Endodermal cell (in vitro differentiated cells): ENCODE data around the gene TFG. TPM values are rescaled to one million over a fixed set of nuclear protein-coding genes. Genes with fewer than 3 reads are reported as not detected.
"Not testable (repeated sequence)": the region's sequence is repeated elsewhere in the genome, so short reads cannot be mapped to it uniquely, and the experiment has no call there.

Experiments
- DNase-seq: peaks from one replicate; pipeline ENCODE4 v3.0.0-alpha.2; 2017
- H3K27ac ChIP-seq: 2 replicates; pipeline ENCODE4 v1.5.1; 2013; ENCODE audit warnings: mild to moderate bottlenecking, low read depth, low read length, moderate library complexity
- H3K27me3 ChIP-seq: 2 replicates; pipeline ENCODE4 v1.6.1; 2013; ENCODE audit warnings: mild to moderate bottlenecking, low read length, moderate library complexity; ENCODE audit not compliant: insufficient read depth, control insufficient read depth, poor library complexity, severe bottlenecking
- H3K36me3 ChIP-seq: 2 replicates; pipeline ENCODE4 v1.7.0; 2013; ENCODE audit warnings: mild to moderate bottlenecking, low read length, moderate library complexity; ENCODE audit not compliant: control insufficient read depth, insufficient read depth
- H3K4me1 ChIP-seq: one replicate; pipeline ENCODE4 v1.7.0; 2013; ENCODE audit warnings: low read length; ENCODE audit not compliant: control insufficient read depth, insufficient read depth
- H3K4me3 ChIP-seq: 2 replicates; pipeline ENCODE4 v1.5.1; 2013; ENCODE audit warnings: mild to moderate bottlenecking, low read length, moderate library complexity
- H3K9ac ChIP-seq: 2 replicates; pipeline ENCODE4 v1.6.1; 2013; ENCODE audit warnings: mild to moderate bottlenecking, low read length, moderate library complexity; ENCODE audit not compliant: poor library complexity, severe bottlenecking; ENCODE audit errors: extremely low read depth
- H3K9me3 ChIP-seq: 2 replicates; pipeline ENCODE4 v1.6.1; 2013; ENCODE audit warnings: mild to moderate bottlenecking, low read length, moderate library complexity; ENCODE audit not compliant: control insufficient read depth
- H3K27ac Mint-ChIP-seq: 2 replicates; pipeline ENCODE4 v1.8.0; 2020; ENCODE audit warnings: mixed read lengths
- H3K27me3 Mint-ChIP-seq: 2 replicates; pipeline ENCODE4 v1.8.0; 2021; ENCODE audit warnings: mild to moderate bottlenecking, mixed read lengths; ENCODE audit not compliant: insufficient read depth
- H3K36me3 Mint-ChIP-seq: 2 replicates; pipeline ENCODE4 v1.8.0; 2020; ENCODE audit warnings: low read depth, mixed read lengths
- H3K4me1 Mint-ChIP-seq: 2 replicates; pipeline ENCODE4 v1.8.0; 2020; ENCODE audit warnings: mixed read lengths
- H3K4me3 Mint-ChIP-seq: 2 replicates; pipeline ENCODE4 v1.8.0; 2020; ENCODE audit warnings: mild to moderate bottlenecking, moderate library complexity, mixed read lengths
- H3K9me3 Mint-ChIP-seq: 2 replicates; pipeline ENCODE4 v1.8.0; 2020; ENCODE audit warnings: mild to moderate bottlenecking, mixed read lengths
- WGBS, 2 experiments: methylation state at CpG; one replicate each; pipeline versions ENCODE4 v1.1.5 to v1.1.7; 2013; ENCODE audit warnings: missing lambda C conversion rate in 2 of 2, mixed read lengths in 1 of 2; ENCODE audit not compliant: insufficient coverage in 1 of 2, insufficient read length in 1 of 2; 5-methylcytosine and 5-hydroxymethylcytosine counted together
- long read RNA-seq, 4 experiments: library from polyadenylated mRNA in 2 of 4; library from RNA in 1 of 4; library from capped mRNA in 1 of 4; stranded (forward) in 3 of 4; unstranded in 1 of 4; transcript quantifications; one replicate each; pipeline ENCODE4 v2.0.0, GENCODE V29; 2020 to 2021; ENCODE audit warnings: inconsistent platforms in 1 of 4
- polyA plus RNA-seq, 2 experiments: library from polyadenylated mRNA; stranded (reverse); fragments of 50-300 nt; gene quantifications; one replicate each; pipeline ENCODE4 v1.2.3, GENCODE V29; 2013
- total RNA-seq, 2 donors: library from RNA; stranded (reverse); fragmentation: NEBNext Ultra II Directional in 1 of 2; extraction: Animal tissue kit (Norgen Biotek cat#: 25700) in 1 of 2; gene quantifications; 2 replicates in 1 of 2; 3 replicates in 1 of 2; pipeline ENCODE4 v1.2.1, GENCODE V29; 2021
- TF ChIP-seq, protein P1 (sequence below): fragments of 200-600 bp; sonication (generic); conservative IDR thresholded peaks from 2 replicates; pipeline ENCODE4 v1.5.0; 2021; ENCODE audit warnings: antibody characterized with exemption, mild to moderate bottlenecking

Gene TFG
- 100 to 1,000 TPM; 102 to 137 TPM for total RNA-seq
- 142 TPM for polyA plus RNA-seq (2013, experiment 1 of 2)
- 139 TPM for polyA plus RNA-seq (2013, experiment 2 of 2)
- long read RNA-seq, experiment 1, transcript TFG-201 (8 exons, 1,978 nt): major isoform, 30 of 85 reads
- long read RNA-seq, experiment 1, transcript TFG-204 (8 exons, 1,783 nt): minor isoform, 8 of 85 reads
- long read RNA-seq, experiment 1, transcript TFG-208 (8 exons, 1,696 nt): minor isoform, 8 of 85 reads
- long read RNA-seq, experiment 1, partial matches to known transcripts: 25 of 85 reads
- long read RNA-seq, experiment 1, other reads (novel, unspliced or antisense): 11 of 85 reads
- long read RNA-seq, experiment 2, transcript TFG-201 (8 exons, 1,978 nt): major isoform, 113 of 256 reads
- long read RNA-seq, experiment 2, transcript TFG-202 (8 exons, 1,716 nt): minor isoform, 13 of 256 reads
- long read RNA-seq, experiment 2, transcript TFG-208 (8 exons, 1,696 nt): minor isoform, 47 of 256 reads
- long read RNA-seq, experiment 2, transcript TFG-204 (8 exons, 1,783 nt): minor isoform, 41 of 256 reads
- long read RNA-seq, experiment 2, partial matches to known transcripts: 9 of 256 reads
- long read RNA-seq, experiment 2, other reads (novel, unspliced or antisense): 31 of 256 reads
- long read RNA-seq, experiment 3, transcript TFG-204 (8 exons, 1,783 nt): minor isoform, 91 of 659 reads
- long read RNA-seq, experiment 3, transcript TFG-201 (8 exons, 1,978 nt): major isoform, 381 of 659 reads
- long read RNA-seq, experiment 3, transcript TFG-208 (8 exons, 1,696 nt): minor isoform, 85 of 659 reads
- long read RNA-seq, experiment 3, transcript TFG-202 (8 exons, 1,716 nt): minor isoform, 21 of 659 reads
- long read RNA-seq, experiment 3, partial matches to known transcripts: 12 of 659 reads
- long read RNA-seq, experiment 3, other reads (novel, unspliced or antisense): 69 of 659 reads
- long read RNA-seq, experiment 4, transcript TFG-204 (8 exons, 1,783 nt): minor isoform, 10 of 81 reads
- long read RNA-seq, experiment 4, transcript TFG-206 (2 exons, 3,271 nt): minor isoform, 11 of 81 reads
- long read RNA-seq, experiment 4, transcript TFG-201 (8 exons, 1,978 nt): major isoform, 21 of 81 reads
- long read RNA-seq, experiment 4, partial matches to known transcripts: 2 of 81 reads
- long read RNA-seq, experiment 4, other reads (novel, unspliced or antisense): 35 of 81 reads

- Mint-ChIP-seq H3K27me3 (peaks cover 44% of the 10 kb centered on the region), H3K27ac (peak within 1 kb of the TSS; percentile 94), H3K36me3 (peaks cover 20% of the 10 kb centered on the region), H3K4me1 (peaks cover 20% of the 10 kb centered on the region), H3K4me3 (peak within 1 kb of the TSS; percentile 80), H3K9me3 (peaks cover 10% of the 10 kb centered on the region)
- peaks cover 3% of the 10 kb centered on the region for H3K4me1 ChIP-seq
- H3K36me3 ChIP-seq: peaks cover 10% of the 10 kb centered on the region
- H3K9ac ChIP-seq: peak within 1 kb of the TSS; percentile 87
- no peaks in the 10 kb centered on the region for H3K9me3 ChIP-seq
- WGBS, 2 experiments: 1 to 3% methylated on average over 28 to 70 of the region's 76 CpGs
- peak within 1 kb of the TSS; percentile 89 for H3K4me3 ChIP-seq
- TF ChIP-seq, protein P1, sequence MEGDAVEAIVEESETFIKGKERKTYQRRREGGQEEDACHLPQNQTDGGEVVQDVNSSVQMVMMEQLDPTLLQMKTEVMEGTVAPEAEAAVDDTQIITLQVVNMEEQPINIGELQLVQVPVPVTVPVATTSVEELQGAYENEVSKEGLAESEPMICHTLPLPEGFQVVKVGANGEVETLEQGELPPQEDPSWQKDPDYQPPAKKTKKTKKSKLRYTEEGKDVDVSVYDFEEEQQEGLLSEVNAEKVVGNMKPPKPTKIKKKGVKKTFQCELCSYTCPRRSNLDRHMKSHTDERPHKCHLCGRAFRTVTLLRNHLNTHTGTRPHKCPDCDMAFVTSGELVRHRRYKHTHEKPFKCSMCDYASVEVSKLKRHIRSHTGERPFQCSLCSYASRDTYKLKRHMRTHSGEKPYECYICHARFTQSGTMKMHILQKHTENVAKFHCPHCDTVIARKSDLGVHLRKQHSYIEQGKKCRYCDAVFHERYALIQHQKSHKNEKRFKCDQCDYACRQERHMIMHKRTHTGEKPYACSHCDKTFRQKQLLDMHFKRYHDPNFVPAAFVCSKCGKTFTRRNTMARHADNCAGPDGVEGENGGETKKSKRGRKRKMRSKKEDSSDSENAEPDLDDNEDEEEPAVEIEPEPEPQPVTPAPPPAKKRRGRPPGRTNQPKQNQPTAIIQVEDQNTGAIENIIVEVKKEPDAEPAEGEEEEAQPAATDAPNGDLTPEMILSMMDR: no peak
- H3K27ac ChIP-seq: peak within 1 kb of the TSS; percentile 97
- peaks cover 22% of the 10 kb centered on the region for H3K27me3 ChIP-seq
- DNase-seq: peak; percentile 98
Observed at GRCh38 chr3:100708989-100709841, at the start of gene TFG. TFG (plus strand) TSS chr3:100709494; CDS start chr3:100713686, 4,192 bp downstream.

DNA sequence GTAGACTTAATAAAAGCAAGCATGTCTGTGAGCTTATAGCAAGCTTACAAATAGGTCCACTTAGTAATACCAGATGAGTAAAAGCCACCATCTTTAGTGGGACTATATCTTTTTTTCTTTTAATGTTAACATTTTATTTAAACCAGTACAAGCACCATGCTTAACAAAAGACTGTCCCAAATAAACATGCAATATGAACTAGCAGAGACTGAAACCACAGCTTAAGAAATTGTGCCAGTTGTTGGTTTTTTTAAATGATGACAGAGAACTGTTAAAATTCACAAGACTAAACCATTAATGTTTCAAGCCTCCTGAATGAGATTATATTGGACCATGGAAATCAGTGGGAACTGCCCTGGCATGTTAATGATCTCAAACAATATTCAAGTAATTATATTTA, 48.0 kb upstream of the TFG start:
- H3K4me1 Mint-ChIP-seq, H3K27me3 Mint-ChIP-seq, H3K4me3 Mint-ChIP-seq, H3K9ac ChIP-seq, H3K36me3 Mint-ChIP-seq, H3K36me3 ChIP-seq, H3K27ac ChIP-seq, H3K27me3 ChIP-seq, H3K4me3 ChIP-seq, H3K27ac Mint-ChIP-seq, H3K4me1 ChIP-seq, H3K9me3 Mint-ChIP-seq, DNase-seq, H3K9me3 ChIP-seq: not testable (repeated sequence)

DNA sequence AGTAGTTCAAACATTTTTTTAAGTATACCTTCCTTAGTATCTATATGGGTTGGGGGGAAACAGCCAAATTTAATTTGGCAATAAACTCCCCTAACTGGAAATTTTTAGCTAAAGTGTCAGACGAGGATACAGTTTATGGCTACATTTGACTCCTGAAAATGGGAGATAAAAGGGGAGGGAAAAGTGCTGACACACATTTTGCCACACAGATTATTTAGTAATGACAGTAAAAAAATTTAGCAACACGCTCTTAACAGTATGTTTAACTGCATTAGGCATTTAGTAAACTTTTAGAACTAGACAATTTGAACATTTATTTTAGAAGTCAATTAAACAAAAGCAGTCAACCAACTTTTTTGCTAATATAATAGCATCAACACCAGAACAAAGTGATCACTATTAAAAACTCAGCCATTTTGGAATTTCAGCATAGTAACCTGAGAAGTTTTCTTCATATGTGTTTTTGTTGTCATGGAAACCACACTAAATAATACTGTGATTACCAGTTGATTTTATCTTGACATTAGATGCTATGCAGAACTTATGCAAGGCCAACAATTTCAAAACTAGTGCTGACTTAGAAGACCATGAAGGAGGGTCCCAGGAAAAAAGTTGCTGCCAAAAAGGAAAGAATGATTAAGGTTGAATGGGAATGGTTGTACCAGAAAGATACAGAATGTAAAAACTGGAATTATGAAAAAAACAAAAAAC, 47.0 kb upstream of the TFG start:
- Histone ChIP-seq H3K36me3 (no peaks in the 10 kb centered on the region), H3K27me3 (no peaks in the 10 kb centered on the region), H3K9me3 (no peaks in the 10 kb centered on the region), H3K9ac (no peak overlapping the region), H3K27ac (no peak overlapping the region), H3K4me3 (no peak overlapping the region), H3K4me1 (peaks cover 4% of the 10 kb centered on the region)
- TF ChIP-seq, protein P1: no peak
- H3K27ac Mint-ChIP-seq: no peak overlapping the region
- peaks cover 2% of the 10 kb centered on the region for H3K9me3 Mint-ChIP-seq
- no peak for DNase-seq
- H3K4me3 Mint-ChIP-seq: no peak overlapping the region
- no peaks in the 10 kb centered on the region for H3K36me3 Mint-ChIP-seq
- no peaks in the 10 kb centered on the region for H3K27me3 Mint-ChIP-seq
- WGBS, 2 experiments: 84% methylated on average over 2 of the region's 2 CpGs; no CpG with 5 or more reads in 1 of the 2 experiments
- H3K4me1 Mint-ChIP-seq: peaks cover 6% of the 10 kb centered on the region
